Stimulated activated CD8-positive, alpha-beta memory T cell treated with anti-CD3 and anti-CD28 coated beads, Interleukin-7, amount 100 ng/mL, for 1 hour (primary cell): ENCODE measurements around the gene RGS7.
"Not testable (repeated sequence)": the region's sequence is repeated elsewhere in the genome, so short reads cannot be mapped to it uniquely, and the experiment has no call there.

Source experiments
- DNase-seq, 2 donors: peaks; one replicate each; pipeline ENCODE4 v3.0.0-alpha.2; 2020; ENCODE audit warnings: low read depth in 2 of 2

Gene RGS7

DNA sequence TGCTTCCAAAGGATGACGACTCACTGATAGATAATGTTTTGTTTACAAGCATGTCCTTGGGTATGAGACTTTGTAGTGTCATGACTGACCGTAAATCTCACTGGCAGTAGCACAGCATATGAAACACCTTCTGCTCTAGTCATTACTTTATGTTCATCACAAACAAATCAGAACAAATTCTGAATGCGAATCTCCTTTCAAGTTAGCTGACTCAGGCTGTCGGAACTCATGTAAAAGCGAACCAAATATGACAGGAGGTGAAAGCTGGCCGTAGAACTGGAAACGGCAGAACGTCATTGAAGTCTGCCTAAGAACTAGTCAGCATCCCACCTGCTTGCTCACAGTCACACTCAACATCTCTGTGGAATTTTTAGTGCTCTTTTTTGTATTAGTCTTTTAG, 143.9 kb downstream of the RGS7 start:
- no peak for DNase-seq

GRCh38 chr1:241212628-241213027, 144.4 kb downstream of the RGS7 start:
- DNase-seq: no peak

- DNase-seq: no peak
Measured at GRCh38 chr1:241208910-241209379, 148.1 kb downstream of the RGS7 start.

DNA sequence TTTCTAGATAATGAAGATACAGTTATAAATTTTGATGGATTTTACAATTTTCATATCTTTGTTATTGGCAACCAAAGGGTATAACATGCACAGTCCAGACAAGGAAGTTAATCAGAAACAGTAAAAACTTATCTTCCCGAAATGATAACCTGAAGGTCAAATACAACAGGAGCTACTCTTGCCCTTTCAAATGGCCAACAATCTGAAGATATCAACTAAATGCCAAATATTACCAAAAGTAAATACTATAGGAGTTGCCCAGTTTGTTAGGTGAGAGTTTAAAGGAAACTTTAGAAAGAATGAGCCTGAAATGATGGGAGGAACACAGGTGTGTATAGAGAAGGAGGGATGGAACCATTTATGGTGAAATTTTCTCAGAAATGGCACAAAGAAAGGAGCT, 153.2 kb downstream of the RGS7 start:
- DNase-seq: no peak

- DNase-seq: no peak
Measured at GRCh38 chr1:241202401-241202800, 154.6 kb downstream of the RGS7 start.

DNA sequence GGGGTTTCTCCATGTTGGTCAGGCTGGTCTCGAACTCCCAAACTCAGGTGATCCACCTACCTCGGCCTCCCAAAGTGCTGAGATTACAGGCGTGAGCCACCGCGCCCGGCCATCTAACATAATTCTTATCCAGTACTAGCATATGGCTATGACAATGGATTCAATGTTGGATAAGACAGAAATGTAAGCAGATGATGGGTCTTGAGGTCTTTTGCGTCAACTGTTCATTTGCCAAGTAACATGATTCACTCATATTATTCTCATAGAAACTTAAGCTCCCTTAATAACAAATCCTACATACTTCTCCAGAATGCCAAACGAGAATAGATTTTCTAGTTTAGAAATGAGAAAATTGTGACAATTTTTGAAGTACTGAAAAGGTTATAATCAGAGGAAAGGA, 170.3 kb downstream of the RGS7 start:
- DNase-seq: no peak

- DNase-seq: no peak
Measured at GRCh38 chr1:241181971-241182370, 175.0 kb downstream of the RGS7 start.

DNA sequence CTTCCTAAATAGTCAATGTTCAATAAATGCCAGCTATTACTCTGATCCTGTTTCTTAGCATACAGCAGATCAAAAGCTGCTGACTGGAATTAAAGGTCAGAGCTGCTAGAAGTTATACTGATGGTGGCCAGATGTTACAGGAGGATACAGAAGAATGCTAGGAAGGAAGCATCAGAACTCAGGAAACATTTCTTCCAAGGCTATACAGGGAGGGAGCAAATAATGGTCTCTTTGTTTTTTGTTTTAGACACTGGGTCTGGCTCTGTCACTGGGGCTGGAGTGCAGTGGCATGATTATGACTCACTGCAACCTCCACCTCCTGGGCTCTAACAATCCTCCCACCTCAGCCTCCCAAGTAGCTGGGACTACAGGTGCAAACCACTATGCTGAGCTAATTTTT, 175.5 kb downstream of the RGS7 start:
- DNase-seq: no peak

- DNase-seq: no peak
Measured at GRCh38 chr1:241180569-241180968, 176.4 kb downstream of the RGS7 start.

DNA sequence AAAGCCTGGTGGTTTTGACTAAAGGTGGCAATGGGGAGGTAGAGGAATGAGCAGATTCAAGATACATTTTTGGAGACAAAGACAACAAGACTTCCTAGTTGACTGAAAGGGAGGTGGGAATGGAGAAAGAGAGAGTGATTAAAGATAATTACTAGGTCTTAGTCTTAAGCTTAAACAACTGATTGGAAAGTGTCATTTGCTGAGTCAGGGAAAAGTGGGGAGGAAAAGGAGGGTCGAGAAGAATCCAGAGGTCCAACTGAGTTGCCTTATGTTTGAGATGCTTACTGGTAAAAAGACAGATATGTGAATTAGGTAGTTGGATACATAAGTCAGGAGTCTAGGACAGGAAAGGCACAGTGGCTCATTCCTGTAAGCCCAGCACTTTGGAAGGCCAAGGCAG, 179.3 kb downstream of the RGS7 start:
- no peak for DNase-seq

DNA sequence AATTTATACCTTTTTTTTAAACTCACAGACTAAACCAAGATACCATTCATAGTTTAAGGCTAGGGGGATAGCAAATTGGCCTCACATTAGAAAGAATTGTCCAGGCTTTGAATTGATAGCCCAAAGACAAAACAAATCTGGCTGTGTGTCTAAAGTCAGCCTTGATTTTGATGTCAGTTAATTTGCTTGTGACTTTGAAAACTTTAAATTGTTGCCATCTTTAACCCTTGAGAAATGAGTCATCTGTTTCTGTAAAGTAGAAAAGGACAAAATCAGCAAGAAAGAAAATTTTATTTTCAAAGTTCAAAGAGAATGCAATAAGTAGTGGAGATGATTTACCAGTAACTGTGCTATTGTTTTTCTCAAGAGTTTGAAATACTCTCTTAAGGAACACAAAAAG, 184.5 kb downstream of the RGS7 start:
- no peak for DNase-seq

GRCh38 chr1:241171991-241172390, 185.0 kb downstream of the RGS7 start:
- DNase-seq: no peak

DNA sequence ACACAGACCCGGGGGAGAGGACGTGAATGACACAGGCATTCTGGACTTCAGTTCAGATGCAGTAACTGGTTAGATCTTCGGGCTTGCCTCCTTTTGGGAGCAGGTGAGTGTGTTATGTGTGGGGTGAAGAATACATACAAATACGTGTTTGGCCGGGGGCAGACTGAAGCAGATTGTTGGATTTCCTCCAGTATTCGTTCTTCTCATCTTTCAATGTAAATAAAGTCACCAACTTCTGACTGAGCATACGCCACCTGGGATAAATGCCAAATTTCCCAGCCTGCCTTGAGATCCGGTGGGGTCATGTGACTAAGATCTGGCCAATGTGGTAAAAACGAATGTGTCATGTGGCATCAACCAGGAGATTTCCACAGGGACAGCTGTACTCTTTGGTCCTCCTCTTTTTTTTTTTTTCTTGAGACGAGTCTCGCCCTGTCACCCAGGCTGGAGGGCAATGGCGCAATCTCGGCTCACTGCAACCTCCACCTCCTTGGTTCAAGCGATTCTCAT, 189.8 kb downstream of the RGS7 start:
- DNase-seq: no peak

DNA sequence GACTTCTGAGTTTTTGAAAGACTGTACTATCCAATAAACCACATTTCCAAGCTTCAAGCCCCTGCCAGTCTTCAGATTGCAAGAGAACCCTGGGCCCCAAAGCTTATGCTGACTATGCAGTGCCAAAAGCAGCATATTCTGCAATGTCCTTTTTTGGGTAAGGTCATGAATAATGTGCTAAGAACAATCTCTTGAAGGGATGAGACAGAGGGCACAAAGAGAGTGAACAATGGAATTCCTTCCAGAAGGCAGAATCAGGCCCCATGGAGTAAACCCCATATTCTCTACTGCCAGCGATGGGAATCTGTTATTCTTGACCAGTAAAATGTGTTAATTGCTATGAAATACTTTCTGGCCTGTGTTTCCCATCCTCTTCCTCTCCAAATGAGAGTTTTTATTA, 190.4 kb downstream of the RGS7 start:
- no peak for DNase-seq

DNA sequence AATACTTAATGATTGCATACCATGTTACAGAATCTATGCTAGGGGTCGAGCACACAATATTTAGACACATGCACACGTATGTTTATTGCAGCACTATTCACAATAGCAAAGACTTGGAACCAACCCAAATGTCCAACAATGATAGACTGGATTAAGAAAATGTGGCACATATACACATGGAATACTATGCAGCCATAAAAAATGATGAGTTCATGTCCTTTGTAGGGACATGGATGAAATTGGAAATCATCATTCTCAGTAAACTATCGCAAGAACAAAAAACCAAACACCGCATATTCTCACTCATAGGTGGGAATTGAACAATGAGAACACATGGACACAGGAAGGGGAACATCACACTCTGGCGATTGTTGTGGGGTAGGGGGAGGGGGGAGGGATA, 191.7 kb downstream of the RGS7 start:
- not testable (repeated sequence) for DNase-seq

DNA sequence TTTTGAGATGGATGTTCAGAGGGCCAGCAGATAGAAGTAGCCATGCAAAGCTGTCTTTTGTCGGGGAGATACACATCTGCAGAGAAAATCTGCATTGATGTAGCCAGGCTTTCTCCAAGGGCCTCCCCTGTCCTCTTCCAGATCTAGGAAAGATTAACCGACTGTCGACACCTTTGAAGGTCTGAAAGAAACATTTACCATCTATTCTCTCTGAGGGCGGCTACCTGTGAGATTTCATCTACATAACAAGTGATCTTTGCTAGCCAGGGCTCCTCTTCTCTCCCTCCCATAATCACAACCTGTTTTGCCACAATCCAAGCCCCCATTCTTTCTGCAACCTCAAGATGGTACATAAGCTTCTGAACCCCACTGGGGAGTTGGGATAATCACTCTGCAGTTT, 193.6 kb downstream of the RGS7 start:
- no peak for DNase-seq

GRCh38 chr1:241161188-241161689, 195.8 kb downstream of the RGS7 start:
- DNase-seq: no peak

DNA sequence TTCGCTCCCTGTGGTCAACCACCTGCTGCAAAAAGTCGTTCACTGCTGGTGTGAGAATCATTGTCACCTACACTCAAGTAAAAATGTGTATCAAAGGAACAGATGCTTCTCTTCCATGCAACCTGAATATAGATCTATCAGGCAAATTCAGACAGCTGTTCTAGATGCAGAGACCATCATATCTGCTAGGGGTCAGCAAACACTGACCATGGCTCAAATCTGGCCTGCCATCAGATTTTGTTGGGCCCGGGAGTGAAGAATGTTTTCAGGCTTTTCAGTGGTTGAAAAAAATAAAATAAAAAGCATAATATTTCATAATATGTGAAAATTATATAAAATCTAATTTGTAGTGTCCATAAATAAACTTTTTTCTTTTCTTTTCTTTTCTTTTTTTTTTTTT, 199.6 kb downstream of the RGS7 start:
- no peak for DNase-seq

DNA sequence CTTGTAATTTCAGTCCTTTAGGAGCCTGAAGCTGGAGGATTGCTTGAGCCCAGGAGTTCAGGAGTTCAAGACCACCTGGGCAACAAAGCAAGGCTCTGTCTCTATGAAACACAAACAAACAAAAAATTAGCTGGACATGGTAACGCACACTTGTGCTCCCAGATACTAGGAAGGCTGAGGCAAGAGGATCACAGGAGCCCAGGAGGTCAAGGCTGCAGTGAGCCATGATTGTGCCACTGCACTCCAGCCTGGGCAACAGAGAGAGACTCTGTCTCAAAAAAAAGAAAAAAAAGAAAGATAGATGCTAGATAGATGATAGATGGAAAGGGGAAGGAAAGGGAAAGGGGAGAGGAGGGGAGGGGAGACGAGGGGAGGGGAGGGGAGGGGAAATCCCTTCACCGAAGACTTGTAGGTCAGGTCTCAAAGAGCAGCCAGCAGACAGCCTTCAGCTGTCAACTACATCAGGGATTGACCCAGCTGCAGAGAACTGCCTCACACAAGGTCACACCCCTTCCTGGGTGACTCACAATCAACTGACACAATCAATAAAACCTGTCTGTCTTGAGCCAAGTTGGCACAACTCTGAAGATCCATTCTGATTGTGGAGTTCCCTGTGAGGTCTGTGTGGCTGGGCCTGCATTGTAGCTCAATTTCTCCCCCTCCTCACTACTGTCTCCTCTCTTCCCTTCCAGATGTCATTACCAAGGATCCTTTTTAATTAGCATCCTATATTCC, 200.6 kb downstream of the RGS7 start:
- DNase-seq: no peak

DNA sequence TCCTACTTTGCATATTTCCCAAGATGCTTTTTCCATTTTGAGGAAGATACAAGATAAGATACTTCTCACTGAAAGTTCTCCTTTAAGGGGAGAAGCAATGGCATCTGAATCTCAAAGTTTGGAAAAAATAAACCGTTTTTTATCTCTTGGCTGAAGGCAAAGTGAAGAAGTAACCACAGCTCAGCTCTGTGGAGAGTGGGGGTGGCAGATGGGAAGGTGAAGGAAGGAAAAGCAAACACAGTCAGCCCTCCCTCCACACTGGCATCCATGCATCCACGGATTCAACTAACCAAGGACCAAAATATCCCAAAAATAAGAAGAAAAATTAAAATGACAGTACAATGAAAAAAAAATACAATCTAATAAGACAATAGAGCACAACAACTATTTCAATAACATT, 211.1 kb downstream of the RGS7 start:
- no peak for DNase-seq

DNA sequence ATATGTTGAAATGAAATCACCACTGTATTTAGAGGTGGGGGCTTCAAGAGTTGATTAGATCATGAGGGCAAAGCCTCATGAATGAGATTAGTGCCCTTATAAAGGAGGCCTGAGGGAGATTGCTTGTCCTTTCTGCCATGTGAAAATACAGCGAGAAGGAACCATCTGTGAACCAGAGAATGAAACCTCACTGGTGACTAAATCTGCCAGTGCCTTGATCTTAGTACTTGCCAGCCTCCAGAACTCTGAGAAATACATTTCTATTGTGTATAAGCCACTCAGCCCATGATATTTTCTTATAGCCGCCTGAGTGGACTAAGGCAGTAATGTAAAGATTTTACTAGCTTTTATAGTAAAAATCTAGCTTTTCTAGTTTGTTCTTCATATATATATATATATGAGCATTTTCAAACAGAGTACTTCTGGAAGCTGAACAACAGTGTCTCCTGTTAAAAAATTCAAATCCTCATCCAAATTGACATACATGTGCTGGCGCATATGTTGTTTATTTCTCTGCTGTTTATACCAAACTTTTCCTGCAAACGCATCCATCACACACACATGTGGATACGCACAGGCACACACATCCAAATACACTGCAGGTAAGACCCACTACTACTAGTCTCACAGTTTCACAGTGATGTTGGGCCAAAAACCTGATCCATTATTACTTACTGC, 213.1 kb downstream of the RGS7 start:
- DNase-seq: no peak

- no peak for DNase-seq
Measured at GRCh38 chr1:241142493-241142892, 214.5 kb downstream of the RGS7 start.

GRCh38 chr1:241141646-241142045, 215.4 kb downstream of the RGS7 start:
- not testable (repeated sequence) for DNase-seq
